GM12892 (cell line): ENCODE data around the gene NAA16.
A peak's percentile ranks its signal among the peaks of the same experiment; 100 is the strongest.

Experiments used
- DNase-seq: peaks from one replicate; pipeline ENCODE4 v3.0.0; 2011; ENCODE audit not compliant: insufficient read length
- FAIRE-seq: peaks from 2 replicates; lab custom pipeline; 2011; peaks lifted over from hg19 to GRCh38; lab: Jason Lieb, UNC
- POLR2A ChIP-seq: IDR thresholded peaks from 2 replicates; pipeline ENCODE4 v1.6.1; 2011; ENCODE audit warnings: low read depth, low read length, control low read depth
- POLR2AphosphoS5 ChIP-seq: IDR thresholded peaks from 2 replicates; pipeline ENCODE4 v1.6.1; 2011; ENCODE audit warnings: low read depth, low read length, control low read depth
- TAF1 ChIP-seq: IDR thresholded peaks from 2 replicates; pipeline ENCODE4 v1.6.1; 2011; ENCODE audit warnings: low read depth, mild to moderate bottlenecking, control low read depth, low read length, borderline replicate concordance

NAA16 gene

GRCh38 chr13:41284512-41285288 lies 26.4 kb upstream of the NAA16 start:
- FAIRE-seq, result no peak
- TF ChIP-seq POLR2AphosphoS5 (no peak), POLR2A (no peak), TAF1 (no peak)
- no peak for DNase-seq

DNA sequence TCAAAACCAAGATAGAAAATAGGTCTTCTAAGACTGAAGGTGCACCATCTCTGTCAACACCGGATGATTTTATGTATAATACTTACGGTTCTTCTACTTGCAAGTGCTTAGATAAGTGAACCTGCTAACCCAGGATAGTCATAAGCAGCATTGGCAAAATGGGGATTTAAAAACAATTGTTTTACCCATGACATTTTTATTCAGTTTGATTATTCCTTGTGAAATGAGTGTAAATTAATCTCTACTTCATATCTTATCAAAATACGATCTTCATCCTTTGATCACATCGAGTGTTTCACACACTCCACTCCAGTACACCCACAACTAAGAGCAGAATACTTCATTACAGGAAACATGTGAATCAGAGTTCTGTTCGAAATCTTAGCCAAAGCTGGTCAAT lies 24.7 kb upstream of the NAA16 start:
- FAIRE-seq (no peak), DNase-seq (no peak)
- no peak for TF ChIP-seq POLR2A
- TF ChIP-seq TAF1, result no peak
- no peak for TF ChIP-seq POLR2AphosphoS5

- FAIRE-seq (no peak), DNase-seq (no peak)
- no peak for TF ChIP-seq POLR2A
- no peak for TF ChIP-seq TAF1
- no peak for TF ChIP-seq POLR2AphosphoS5
Observed at GRCh38 chr13:41289463-41289881, 21.6 kb upstream of the NAA16 start.

- DNase-seq (no peak), FAIRE-seq (no peak)
- TF ChIP-seq POLR2A (no peak), POLR2AphosphoS5 (no peak), TAF1 (no peak)
Observed at GRCh38 chr13:41291246-41291645, 19.8 kb upstream of the NAA16 start.

DNA sequence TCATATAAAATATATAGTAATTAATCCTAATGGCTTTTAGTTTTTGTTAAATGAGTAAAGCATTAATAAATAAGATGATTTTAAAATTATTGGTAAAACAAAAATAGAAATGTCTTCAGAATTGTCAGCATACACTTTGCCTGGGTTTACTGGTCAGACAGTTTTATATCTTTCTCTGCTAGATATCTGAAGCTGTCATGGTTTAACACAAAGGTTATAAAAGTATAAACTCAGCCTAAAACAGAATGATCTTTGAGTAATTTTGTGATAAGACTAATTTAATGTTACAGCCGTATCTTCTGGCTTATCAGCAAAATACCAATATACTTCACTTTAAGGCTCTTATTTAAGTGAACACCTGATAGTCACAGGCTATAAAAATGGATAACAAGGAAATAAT lies 17.8 kb upstream of the NAA16 start:
- FAIRE-seq, result no peak
- TF ChIP-seq POLR2AphosphoS5, result no peak
- TF ChIP-seq TAF1, result no peak
- TF ChIP-seq POLR2A, result no peak
- DNase-seq, result no peak

DNA sequence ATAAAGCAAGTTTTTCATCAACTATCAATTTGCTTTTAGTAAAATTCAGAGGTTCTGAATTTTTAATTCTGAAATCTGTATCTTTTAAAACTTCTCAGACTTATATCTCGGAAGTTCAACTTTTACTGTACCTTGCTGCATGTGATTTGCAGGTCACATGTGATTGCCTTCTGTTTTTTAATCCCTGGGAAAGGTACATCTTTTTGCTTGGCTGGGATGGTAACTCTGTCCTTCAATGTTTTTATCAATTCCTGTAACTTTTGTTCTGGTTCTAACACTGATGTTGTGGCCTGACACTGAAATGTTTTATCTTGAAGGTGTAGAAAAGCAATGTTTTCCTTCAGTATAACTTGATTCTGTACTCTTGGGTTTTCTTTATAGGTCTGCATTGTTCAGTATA lies 16.2 kb upstream of the NAA16 start:
- no peak for DNase-seq
- TF ChIP-seq POLR2A (no peak), TAF1 (no peak), POLR2AphosphoS5 (no peak)
- no peak for FAIRE-seq

GRCh38 chr13:41295973-41296372 lies 15.1 kb upstream of the NAA16 start:
- FAIRE-seq, result no peak
- TF ChIP-seq TAF1, result no peak
- DNase-seq, result no peak

DNA sequence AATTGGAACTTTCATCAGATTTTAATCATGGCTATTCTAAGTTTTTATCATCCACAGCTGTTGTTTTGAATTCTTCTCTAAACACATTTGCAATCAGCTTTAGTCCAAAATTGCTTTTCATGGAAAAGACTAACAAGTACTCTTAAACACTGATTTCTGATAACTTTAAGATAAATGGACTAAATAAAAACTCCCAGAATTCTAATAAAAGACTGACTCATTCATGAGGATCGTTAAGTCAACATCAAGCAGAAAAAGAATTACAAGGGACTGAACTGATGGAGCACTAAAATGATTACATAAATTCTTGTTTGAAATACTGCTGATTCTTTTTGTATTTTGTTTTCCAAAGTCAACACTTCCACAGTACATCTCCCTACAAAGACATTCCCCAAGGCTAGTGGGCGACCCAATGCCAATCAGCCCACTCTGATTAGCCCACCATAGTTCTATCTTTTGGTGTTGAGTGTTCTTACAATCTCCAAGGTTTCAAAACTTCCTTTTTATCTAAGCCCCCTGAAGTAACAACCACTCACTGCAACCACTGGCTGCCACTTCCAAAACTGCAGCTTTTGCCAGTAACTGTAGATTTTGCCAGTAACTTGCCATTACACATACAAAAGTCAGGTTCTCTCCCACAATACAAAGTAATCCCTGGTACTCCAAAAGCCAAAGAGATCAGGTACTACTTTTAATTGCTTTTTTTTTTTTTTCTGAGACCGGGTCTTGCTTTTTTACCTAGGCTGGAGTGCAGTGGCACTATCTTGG lies 14.0 kb upstream of the NAA16 start:
- FAIRE-seq, result no peak
- no peak for DNase-seq
- TF ChIP-seq TAF1, result no peak
- TF ChIP-seq POLR2A, result no peak
- no peak for TF ChIP-seq POLR2AphosphoS5

- no peak for FAIRE-seq
- DNase-seq, result no peak
- TF ChIP-seq TAF1 (no peak), POLR2A (no peak), POLR2AphosphoS5 (no peak)
Observed at GRCh38 chr13:41299316-41300094, 11.6 kb upstream of the NAA16 start.

DNA sequence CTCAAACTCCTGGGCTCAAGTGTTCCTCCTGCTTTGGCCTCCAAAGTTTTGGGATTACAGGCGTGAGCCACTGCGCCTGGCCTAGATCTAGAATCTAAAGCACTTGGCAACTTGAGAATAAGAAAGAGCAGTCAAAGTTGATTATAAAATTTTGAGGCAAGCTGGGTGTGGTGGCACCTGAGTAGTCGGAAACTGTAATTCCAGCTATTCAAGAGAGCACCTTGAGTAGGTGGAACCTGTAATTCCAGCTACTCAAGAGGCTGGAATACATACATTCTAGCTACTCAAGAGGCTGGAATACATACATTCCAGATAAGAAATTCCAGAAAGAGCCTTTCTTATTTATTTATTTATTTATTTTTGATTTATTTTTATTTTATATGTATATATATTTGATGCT lies 8.3 kb upstream of the NAA16 start:
- no peak for DNase-seq
- TF ChIP-seq POLR2A, result no peak
- TF ChIP-seq TAF1, result no peak
- TF ChIP-seq POLR2AphosphoS5, result no peak
- no peak for FAIRE-seq

DNA sequence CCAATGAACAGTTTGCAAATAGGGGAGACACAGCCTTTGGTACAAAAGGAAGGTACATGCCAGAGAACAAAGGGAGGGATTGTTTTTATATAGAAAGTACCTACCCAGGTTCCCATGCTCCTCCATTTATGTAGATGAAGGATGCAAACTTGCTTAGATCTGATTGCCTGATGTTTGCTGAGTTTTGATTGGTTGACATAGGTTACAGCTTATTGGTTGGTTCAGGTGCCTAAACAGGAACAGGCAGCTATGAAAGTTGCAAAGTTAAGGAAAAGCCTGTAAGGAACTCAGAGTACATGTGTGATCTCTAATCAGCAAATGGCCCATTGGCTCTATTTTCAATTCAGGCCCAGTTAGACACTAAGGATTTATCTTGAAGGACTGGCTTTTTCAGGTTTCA lies 6.5 kb upstream of the NAA16 start:
- no peak for DNase-seq
- no peak for TF ChIP-seq POLR2A
- peak; percentile 5 for FAIRE-seq
